GM18511 (cell line): ENCODE results near the gene ZBP1.

Experiments
- ATAC-seq: cut with Tn5 transposase; IDR thresholded peaks from one replicate; pipeline ENCODE4 v1.9.1; 2021; ENCODE audit warnings: mild to moderate bottlenecking, moderate library complexity; ENCODE audit not compliant: unreplicated experiment

The ZBP1 gene

DNA sequence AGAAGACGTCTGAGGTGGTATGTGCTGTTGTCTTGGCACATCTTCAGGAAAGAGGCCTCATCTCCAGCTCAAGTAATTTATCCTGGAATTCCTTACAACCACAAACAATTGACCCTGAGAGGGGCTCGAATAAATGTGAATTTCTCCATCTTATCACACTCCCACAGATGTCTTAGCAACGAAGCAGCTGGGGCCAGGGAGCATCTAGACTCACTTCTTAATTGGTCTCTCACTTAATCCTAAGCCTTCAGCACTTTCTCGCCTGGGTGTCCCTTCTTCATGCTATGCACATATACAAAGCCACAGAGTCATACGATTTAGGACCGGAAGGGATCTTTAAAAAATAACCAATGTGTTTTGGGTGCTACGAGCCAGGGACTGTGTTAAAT, 32.2 kb downstream of the ZBP1 start:
- ATAC-seq, result no peak

DNA sequence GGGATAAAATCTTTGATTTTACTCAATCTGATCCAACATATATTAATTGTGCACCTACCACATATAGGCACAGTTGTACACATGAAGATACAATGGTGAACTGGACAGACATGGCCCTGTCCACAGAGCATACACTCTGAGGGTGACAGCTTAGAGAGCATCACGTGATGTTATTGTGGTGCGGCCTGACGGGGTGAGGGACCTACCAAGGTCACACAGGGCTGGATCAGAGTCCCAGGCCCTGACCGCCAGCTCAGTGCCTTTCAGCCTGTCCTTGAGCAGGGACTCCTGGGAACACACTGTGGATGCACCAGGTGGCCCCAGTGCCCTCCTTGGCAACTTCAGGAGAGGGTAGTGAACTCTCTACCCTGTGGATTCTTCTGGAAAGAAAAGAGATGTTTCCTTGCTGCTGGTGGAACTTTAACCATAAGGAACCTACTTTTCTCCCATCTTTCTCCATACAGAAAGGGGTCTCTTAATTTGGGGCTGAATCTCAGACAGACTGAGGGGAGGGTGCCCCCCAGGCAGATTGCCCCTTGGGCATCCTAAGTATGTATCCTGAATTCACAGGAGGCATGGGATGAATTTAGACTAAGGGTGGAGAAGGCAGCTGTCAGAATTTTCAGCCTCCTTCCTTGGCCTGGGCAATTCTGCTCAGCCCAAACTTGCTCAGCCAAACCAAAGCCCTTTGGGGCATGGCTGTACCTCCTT, 32.8 kb downstream of the ZBP1 start:
- no peak for ATAC-seq

DNA sequence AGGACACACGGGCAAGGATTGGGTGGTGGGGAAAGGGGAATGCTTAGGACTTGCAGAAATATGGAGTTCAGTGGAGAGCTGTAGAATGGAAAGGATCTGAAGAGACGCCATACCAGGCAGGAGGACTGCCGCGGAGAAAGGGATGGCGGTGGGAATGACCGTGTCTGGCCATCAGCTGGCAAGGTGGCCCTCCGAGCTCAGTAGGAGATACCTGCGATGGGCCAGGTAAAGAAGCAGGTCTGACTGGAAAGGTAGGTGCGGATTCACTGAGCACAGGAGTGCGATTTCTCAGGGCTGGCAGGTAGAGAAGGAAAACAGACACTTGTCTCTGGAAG, 33.3 kb downstream of the ZBP1 start:
- ATAC-seq, result no peak

DNA sequence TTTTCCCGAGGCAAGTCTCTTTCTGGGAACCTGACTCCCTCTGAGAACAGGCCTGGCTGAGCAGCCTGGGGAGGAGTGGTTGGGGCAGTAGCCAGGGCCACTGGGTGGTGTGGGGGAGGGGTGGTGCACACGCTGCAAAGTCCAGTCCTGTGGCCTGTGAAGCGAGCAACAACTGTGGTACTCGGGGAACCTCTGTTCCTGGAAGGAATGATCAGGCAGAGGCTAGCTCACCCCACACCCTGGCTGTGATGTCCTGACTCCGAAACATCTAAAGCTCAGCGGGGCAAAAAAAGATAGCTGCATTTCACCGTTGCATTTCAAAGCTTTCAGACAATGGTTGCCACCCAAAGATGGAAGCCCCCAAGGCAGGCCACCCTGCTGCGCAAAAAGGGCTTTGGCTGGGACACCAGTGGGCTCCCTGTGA, 33.8 kb downstream of the ZBP1 start:
- ATAC-seq, result no peak

DNA sequence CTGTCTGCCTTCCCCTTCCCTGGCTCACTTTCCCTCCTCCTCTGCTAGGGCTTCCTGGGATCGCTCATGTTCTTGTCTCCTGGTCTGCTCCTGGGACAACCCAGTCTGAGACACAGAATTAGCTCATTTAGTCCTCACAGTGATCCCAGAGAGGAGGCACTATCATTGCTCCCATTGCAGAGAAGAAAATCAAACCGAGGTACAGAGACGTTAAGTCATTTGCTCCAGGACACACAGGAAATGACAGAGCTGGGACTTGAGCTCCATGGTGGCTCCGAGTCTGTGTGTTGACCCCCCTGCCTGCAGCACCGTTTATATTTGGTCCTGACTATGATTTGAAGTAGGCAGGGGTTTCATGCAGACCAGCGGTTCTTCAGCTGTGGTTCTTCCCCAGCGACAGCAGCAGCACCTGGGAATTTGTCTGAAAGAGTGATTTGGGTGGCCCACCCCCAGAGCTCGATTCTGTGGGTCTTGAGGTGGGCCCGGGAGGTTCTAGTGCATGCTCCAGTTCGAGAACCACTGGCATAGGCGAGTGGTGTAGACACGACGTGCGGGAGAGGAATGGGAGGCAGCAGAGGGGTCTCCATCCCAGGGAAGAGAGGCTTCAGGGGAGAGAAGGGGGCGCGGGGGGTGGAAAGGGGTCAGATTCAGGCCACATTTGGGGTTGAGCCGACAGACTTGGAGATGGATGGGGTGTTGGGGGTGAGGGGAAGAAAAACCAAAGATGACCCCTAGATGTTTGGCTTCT, 34.6 kb downstream of the ZBP1 start:
- no peak for ATAC-seq

DNA sequence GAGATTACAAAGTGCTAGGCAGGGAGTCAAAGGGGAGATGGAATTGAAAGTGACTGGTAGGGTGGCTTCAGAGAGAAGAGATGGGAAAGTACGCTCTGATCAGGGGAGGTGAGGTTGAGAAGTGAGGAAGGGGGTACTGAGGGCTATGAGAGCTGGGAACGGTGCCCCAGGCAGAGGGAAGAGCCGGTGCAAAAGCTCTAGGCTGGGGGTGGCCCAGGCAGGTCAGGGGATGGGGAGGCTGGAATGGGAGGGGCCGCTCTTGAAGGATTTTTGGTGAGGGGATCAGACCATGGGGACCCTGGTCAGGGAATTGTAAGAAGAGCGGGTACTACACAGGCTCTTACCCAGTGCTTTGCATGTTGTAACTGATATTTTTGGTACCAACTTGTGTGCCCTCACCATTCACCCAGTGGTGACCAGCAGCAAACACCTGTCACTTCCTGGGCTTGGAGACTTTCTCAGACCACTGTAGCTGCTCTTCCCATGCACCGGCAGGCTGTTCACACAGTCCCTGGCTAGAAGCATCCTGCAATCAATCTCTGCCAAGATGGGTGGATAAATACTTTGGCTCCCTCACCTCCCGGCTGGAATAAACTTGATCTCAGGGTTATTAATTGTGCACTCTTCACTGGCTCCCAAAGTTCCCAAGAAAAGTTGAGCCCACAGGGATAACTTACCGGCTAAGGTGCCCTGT, 35.3 kb downstream of the ZBP1 start:
- ATAC-seq, result no peak

DNA sequence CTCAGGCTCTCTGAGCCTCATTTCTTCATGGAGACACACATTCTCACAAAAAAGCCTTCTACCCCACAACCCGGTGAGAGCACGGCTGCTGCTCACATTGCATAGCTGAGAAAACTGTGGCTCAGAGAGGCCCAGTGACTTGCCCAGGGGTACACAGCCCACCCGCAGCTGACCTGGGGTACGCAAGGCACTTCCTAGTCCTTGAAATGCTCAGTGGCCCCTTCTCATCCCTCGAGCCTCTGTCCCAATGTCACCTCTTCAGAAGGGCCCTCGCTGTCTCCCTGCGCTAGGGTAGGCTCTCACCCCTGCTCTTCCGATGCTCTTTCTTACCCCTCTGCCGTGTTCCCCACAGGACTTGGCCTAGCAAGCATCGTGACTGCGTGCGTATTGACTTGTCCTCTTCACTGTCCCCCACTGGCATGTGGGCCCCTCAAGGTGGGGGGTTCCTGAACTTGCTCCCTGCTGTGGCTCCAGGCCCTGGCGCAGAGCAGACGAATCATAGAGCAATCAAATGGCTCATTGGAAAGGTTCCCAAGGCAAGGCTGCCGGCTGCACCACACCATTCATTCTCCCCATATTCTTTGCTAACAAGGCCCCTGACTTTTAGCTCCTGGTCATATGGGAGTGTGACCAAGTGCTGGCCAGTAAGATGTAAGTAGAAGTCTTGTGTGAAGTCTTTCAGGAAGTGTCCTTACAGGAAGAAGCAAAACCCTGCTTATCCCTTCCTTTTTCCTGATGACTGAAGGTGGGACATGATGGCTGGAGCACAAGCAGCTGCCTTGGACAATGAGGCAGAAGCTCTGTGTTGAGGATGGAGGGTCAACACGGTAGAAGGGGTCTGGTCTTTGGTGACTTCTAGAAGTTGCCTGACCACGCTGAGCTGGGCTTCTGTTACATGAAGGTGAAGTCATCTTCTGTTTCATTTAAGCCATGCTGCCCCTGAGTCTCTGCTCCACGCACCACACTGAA, 36.7 kb downstream of the ZBP1 start:
- ATAC-seq, result no peak

DNA sequence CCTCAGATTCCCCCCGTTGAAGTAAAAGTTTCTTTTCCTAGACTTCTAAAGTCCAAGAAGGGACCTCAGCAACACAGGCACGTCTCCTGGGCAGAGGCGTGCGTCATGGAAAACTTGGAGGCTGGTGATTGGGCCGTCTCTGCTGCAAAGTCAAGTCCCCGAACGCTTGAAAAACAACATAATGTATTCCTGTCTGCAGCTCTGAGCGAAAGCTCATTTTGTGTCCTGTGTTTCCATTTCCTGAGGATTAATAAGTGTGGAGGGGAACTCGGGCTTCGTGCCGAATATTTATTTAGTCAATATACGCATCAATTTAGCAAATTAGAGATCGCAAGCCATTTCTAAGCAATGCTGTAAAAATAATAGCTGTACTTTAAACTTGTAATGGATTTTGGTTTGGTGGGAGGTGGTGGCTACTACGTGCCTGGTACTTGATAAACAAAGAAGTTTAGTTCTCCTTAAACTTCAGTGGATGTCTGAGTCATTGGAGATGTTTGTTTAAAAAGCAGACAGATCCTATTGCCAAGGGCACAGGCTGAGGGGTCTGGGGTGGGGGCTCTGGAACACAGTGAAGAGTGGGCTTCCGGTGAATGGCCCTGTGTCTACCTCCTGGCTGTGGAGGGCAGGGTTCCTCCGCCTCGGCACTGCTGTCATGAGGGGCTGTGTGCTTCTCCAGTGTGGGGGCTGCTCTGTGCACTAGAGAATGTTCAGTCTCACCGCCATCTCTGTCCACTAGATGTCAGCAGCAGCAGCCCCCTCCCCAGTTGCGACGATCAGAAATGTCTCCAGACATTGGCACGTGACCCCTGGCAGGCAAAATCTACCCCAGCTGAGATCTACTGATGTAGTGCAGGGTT, 37.6 kb downstream of the ZBP1 start:
- no peak for ATAC-seq

DNA sequence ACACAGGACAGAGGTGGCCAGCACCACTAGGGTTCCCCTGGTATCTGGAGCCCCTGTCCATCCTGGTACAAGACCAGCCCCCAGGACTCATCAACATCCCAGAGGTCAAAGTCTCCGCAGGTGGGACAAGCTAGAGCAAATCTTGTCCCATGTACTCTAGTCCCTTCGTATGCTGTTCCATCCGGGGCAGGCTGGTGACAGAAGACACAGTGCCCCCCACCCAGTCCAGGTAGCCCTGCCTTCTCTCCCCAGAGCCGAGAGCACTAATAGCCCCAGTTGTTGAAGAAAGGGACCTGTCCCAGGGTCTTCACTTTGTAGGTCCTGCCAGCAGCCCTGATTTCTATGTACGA, 38.2 kb downstream of the ZBP1 start:
- ATAC-seq, result no peak

DNA sequence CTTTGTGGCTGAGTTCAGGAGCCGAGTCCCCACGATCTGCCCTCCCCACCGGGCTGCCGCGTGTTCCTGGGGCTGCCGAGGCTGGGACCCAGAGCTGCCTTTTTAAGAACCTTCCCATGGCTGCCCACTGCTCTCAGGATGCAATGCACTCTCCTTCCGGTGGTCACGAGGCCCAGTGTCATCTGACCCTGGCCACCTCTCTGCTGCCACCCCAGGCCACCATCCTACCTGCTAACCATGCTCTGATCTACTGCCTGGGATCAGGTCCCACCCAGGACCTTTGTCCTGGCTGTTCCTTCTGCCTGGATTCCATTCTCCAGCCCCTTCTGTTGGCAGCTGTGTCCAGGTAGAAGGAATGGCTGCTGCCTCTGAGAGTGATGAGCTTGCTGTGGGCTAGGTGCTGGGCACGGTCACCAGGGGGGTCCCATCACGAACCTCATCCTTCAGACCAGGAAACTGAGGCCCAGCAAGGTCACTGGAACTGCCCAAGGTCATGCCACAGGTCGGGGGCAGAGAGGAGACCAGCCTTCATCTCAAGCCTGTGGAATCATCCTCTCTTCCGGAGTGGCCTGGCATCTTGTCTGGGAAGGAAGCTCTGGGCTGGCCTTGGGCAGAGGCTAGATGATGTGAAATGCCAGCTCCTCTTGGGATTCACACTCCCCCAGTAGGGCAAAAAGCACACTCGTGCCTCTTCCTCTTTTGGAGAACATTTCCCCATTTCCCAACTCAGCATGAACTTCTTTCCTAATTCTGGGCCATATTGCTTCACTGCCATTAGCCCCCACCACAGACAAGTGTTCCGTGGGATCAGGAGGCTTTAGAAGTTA, 38.8 kb downstream of the ZBP1 start:
- ATAC-seq, result no peak

DNA sequence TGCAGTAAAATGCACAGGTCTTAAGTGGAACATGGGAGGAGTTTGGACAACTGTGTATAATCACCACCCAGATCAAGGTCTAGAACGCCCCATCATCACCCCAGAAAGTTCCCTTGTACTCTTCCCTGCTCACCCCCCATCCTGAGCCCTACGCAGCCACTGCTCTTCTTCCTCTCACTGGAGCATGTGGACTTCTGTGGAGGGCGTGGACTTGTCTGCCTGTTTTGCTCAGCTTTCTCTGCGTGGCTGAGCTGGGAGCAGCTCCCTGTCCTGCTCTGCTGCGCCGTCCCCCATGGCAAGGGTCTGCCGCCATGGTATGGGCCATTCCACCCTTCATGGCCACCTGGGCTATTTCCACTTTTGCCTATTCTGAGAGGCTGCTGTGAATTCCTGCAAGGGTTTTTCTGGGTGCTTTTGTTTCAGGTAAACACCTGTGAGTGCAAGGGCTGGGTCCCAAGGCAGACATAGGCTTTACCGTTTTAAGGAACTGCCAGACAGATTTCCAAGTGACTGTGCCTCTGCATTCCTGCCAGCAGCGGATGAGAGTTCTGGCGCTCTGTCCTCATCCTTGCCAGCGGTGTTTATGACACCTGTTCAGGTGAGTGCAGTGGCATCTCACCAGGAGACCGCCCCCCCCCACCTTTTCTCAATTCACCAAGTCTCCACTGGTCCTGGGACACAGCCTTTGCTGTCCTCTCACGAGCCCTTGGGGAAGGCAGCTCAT, 39.6 kb downstream of the ZBP1 start:
- no peak for ATAC-seq

DNA sequence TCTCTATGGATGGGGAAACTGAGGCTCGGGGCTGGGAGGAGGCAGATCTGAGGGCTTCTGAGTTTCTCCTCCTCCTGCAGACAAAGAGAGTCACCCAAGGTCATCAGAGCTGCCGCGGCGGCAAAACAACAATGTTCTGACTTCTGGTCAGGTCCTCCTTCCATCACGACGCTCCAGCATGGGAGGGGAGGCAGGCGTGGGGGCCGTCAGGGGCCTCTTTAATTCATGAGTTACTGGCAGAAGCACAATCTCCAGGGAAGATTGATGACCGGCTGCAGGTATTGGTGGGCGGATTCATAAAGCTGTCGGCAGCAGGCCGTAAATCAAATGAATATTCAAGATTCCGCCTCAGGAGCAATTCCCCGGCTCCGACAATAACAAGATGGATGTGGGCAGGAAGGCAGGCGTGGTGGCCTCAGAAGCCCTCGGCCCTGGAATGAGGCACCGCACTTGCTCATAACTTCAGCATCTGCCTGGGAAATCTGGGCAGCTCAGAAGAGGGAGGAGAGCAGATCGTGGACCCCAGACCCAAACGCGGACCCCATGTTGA, 40.3 kb downstream of the ZBP1 start:
- ATAC-seq, result no peak

DNA sequence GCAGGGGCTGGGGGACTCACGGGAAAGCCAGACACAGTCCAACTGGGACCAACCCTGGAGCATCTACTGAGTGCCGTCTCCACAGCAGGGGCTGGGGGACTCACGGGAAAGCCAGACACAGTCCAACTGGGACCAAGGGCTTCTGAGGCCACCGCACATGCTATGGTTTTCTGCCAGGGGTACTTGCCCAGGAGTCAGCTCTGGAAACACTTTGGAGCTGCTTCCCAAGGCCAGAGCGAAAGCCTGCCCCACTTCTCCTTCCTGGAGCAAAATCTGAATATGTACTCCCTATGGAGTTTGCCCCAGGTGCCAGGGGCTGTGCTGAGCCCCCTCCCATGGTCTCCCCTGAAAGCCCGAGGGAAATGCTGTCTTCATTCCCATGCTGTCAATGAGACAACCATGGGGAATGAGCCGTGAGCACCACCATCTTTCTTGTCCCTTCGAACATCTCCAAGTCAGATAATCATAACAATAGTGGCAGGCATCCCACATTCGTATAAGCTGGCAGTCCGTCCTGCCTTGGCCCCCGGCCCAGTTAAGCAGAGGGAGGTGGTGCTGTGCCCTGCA, 40.8 kb downstream of the ZBP1 start:
- no peak for ATAC-seq

DNA sequence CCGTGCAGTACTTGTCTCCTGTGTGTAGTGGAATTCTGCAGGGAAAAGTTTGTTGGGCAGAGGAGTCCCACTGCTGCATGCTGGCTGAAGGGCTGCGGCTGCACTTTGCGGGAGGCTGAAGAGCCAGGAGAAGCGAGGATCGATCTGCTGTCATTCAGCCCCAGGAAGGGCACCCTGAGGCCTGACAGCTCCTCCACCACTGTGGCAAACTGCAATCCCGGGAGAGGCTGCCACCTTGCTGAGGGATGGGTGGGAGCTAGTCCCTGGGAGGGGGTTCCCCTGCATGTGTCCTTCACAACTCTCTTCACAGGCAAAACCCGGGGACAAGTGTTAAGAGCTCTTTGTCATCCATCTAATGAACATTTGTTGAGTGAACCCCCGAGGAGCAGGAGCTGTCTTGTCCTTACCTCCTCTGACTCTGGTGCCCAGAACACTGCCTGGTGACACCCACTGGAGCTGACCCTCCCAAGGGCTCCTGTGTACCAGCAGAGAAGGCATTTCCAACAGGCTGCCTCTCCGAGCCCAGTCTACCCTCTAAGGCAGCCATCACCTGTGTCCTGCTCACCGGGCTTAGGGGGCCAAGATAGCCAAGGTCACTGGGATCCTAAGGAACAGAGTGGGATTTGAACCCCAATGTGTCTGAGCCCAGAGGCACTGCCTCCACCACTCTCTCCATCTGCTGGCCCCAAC, 41.6 kb downstream of the ZBP1 start:
- no peak for ATAC-seq

DNA sequence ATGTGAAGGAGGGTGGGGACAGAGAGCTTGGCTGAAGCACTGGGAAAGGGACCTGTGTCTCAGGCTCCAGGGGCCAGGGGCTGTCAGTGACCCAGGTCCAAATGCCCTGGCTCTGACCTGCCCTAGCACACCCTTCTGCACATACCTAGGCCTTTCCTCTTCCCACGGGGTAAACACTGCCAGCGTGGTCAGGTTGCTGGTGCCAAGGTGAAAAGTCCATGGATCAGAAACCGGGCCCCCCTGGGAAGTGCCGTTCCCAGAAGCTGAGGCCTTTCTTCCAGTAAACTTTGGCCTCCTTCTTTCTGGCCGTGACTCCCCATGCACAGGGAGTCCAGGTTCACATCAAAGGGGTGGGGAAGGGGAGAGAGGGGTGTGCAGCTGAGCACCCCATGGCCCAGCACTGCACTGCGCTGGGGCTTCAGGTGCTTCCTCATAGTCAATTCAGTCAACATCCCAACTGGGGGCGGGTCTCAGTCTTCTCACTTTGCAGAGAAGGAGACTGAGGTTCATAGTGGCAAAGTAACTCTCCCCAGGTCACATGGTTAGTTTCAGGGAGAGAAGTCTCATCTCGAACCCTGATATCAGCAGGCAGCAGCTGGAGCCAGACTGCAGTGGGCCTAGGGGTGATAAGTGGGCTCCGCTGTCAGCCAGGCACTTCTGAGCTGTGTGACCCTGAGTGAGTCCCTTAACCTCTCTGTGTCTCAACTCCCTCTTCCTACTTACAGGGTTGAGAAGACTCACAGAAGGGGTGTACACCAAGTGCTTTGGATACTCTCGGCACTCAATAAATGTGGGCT, 42.3 kb downstream of the ZBP1 start:
- no peak for ATAC-seq
